HK-2 (cell line): ENCODE measurements around the gene GNS.
"Not testable (repeated sequence)": the region's sequence is repeated elsewhere in the genome, so short reads cannot be mapped to it uniquely, and the experiment has no call there.

Source experiments
- DNase-seq: peaks from one replicate; pipeline ENCODE4 v3.0.0-alpha.2; 2018; ENCODE audit not compliant: unreplicated experiment

The GNS gene

DNA sequence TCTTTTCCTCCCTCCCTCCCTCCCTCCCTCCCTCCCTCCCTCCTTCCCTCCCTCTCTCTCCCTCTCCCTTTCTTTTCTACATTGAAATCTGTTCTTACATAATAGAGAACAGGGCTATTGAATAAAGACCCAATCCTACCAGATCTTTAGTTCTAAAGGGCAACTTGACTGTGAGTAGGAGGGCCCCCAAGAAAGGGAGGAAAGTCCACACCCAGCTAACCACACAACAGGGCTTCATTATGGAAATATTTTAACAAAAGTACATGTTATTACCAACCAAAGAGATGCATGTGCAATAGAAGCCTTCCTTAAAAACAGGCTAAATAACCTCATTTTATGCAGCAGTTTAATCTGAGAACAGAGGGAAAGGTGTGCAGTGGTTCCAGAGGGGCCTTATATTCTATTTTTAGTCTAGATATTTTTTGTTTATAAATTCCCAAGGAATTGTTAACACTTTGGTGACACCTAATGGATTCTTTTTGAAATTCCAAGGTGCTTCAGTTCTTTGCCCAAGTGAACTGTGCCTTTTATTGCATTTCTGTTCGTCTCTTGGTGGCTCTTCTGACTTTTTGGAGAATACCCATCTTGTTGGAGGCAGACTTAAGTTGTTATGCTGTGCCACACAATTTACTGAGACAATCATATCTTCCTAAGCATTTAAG lies 63.0 kb downstream of the GNS start:
- DNase-seq, result no peak

DNA sequence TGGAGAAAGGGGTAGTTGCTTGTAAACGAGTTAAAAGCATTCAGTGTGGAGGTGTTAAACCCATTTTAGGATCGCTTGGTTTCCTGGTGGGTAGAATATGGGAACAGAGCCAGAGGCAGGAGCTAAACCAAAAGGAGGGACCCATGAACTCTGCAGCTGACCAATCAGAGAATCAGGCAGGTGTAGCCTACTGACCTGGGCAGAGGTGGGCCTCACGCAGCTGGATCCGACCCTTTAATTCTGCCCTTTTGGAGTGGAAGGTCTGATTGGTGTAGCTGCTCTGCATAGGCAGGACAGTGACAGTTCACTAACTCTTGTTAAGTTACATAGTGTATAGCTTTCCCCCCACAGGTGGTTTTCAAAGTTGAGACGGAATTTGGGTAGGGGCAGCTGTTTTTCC lies 63.7 kb downstream of the GNS start:
- no peak for DNase-seq

DNA sequence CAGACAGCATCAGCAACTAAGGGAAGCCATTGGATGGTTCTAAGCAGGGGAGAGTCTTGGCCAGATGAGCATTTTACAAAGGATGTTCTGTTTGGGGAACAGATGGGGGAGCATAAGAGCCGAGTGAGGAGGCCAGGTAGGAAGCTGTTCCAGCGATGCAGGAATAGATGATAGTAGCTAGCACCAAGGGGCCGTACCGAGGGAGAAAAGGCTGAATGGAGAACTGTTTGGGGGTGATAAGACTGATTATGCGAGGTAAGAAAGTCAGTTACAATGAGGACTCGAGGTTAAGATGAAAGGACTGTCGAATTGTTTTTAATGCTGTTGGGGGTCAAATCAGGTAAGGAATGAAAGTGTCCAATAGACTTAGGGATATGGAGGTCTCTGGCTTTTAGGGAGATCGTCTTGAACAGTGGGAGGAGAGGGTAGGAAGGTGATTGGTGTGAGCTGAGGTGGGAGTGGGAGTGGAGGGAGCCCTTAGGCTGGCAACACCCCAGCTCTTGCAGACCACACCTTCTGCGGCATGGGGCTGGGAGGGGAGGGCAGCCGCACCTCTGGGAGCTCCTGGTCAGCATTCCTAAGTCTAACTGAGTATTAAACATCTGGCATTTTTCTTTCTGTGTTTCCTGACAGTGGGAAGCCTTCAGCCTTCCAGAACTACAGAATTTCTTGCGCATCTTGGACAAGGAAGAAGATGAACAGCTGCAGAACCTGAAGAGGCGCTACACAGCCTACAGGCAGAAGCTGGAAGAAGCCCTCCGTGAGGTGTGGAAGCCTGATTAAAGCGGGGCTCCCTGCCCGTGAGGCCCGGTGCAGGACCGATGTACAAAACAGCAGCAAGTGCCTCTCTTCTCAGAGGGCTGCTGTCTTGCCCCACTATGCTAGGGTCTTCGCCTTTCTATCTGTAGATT lies 64.8 kb downstream of the GNS start:
- no peak for DNase-seq

DNA sequence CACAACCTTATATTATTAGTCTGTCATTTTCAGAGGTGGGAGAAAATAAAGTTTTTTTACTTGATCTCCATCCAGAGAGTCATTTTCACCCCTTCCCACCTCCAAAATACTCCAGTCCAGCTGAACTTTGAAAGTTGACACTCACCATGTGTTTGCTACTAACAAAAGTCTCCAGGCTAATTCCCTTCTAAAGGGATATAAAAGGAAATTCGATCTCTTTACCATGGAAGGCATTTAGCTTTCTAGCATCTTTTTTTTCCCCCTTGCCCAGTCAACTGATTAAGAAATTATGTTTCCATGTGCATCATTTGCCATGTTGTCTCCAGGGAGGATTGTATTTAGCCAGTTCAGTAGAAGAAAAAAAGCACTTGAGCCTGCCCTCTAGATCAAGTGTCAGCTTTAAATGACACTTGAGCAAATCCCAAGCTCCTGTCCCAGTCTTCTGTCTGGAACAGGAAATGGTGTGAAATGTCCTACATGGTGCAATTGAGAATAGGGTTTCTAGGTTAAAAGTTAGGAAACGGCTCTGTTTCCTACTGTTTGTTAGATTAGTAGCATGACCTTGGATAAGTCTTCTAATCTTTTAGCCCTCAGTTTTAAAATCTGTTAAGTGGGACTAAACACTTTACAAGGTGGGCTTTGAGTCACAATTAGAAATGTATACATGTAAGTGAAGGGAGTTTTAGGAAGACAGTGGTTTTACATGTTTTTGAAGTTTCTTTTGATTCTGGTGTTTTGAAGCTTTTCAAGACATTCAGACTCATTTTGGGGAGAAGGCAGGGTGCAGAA lies 67.2 kb downstream of the GNS start:
- no peak for DNase-seq

DNA sequence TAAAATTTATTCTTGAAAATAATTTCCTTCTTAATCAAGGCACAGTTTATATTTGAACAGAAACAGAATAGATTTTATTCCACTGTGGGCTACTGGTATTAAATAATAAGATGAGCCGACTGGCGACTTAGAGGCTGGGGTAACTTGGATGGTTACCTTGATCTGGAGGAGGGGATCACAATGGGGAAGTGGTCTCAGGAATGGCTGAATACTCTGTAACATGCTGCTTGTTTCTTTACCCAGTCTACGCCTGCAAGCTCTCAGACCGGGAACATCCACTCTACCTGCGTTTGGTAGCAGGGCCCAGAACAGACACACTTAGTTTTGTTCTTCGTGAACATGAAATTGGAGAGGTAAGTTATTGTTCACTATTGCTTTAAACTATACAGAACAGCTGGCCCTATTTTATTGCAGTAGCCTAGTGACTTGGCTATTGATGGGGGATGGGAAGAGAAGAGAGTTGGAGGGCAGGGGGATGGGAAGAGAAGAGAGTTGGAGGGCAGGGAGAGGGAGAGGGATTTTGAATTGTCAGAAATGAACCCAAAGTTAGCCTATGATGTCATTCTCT lies 67.9 kb downstream of the GNS start:
- DNase-seq, result no peak

DNA sequence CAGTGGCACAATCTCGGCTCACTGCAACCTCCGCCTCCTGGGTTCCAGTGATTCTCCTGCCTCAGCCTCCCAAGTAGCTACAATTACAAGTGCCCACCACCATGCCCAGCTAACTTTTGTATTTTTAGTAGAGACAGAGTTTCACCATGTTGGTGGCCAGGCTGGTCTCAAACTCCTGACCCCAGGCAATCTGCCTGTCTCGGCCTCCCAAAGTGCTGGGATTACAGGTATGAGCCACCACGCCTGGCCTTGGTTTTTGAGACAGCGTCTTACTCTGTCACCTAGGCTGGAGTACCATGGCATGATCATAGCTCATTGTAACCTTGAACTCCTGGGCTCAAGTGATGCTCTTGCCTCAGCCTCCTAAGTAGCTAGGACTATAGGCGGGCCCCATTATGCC lies 69.0 kb downstream of the GNS start:
- DNase-seq, result not testable (repeated sequence)

DNA sequence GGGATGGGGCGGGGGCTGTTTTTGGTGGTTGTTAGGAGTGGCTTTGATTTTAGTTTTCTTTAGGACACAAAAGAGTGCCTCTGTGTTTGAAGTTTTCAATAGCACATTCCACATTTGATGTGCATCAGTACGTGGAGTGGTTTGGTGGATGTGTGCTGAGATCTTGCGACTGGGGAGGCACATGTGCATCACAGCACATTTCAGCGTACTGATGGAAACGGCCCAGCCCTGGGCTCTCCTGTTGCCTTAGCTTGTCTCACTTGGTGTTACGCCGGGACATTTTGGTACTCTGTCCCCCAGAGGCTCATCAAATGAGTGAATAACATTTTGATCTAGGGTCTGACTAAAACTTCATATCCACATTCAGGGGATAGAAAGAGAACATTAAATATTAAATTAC lies 70.5 kb downstream of the GNS start:
- DNase-seq, result no peak

DNA sequence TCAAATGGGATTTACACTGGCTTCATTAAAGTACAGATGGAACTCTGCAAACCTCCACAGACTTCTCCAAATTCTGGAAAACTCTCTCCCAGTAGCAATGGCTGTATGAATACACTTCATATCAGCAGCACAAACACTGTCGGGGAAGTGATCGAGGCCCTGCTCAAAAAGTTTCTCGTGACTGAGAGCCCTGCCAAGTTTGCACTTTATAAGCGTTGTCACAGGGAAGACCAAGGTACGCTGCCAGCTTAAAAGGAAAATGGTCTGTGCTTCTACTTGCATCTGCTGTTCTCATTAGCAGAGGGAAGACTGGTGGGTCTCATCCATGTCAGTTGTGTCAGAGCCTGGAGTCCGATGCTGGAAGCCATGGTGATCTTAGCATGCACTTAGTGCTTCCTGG lies 71.0 kb downstream of the GNS start:
- DNase-seq, result no peak

DNA sequence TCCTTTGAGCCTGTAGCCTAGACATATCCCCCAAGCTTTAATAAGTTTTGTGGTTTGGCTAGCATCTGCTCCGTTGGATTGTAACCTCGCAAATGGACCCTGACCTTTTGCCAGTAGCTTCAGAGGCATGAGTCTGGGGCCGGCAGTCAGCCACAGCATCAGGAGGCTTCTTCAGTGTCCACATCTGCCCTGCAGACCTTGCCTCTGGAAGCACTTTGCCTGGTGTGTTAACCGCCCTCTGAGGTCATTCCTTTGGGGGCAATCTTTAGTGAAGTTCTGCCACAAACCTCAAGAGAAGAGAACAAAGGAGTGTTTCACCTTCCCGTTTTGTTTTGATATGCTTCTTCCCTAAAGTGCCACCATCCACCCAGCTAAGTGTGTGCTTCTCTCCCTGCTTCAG lies 71.4 kb downstream of the GNS start:
- DNase-seq, result no peak

DNA sequence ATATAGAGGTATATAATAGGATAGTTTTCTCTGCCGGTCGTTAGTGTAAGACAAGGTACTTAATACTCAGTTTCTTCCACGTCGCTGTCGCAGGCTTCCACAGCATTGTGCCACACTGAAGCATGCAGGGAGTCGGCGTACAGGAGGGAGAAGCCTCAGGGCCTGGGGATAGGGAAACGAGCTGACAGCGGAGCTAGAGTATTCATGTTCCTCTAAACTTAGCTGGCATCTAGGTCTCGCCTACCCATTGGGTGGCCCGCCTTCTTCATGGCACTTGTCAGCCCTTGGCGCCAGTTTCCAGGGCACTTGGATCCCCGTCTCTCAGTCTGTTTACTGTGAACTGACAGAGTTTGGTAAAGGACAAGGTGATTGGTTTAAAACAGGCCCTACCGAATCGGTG lies 73.6 kb downstream of the GNS start:
- no peak for DNase-seq

DNA sequence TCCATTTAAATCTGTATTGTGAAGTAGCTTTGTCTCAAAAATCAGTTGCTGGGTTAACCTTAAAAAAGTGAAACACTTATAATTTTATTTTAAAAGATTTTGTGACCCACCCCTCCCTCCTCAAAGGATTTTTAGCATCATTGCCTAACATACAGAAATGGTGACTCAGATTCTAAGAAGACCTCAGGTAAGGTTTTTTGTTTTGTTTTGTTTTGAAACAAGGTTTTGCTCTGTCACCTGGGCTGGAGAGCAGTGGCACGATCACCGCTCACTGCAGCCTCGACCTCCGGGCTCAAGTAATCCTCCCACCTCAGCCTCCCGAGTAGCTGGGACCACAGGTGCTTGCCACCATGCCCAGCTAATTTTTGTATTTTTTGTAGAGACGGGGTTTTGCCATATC lies 74.2 kb downstream of the GNS start:
- no peak for DNase-seq

DNA sequence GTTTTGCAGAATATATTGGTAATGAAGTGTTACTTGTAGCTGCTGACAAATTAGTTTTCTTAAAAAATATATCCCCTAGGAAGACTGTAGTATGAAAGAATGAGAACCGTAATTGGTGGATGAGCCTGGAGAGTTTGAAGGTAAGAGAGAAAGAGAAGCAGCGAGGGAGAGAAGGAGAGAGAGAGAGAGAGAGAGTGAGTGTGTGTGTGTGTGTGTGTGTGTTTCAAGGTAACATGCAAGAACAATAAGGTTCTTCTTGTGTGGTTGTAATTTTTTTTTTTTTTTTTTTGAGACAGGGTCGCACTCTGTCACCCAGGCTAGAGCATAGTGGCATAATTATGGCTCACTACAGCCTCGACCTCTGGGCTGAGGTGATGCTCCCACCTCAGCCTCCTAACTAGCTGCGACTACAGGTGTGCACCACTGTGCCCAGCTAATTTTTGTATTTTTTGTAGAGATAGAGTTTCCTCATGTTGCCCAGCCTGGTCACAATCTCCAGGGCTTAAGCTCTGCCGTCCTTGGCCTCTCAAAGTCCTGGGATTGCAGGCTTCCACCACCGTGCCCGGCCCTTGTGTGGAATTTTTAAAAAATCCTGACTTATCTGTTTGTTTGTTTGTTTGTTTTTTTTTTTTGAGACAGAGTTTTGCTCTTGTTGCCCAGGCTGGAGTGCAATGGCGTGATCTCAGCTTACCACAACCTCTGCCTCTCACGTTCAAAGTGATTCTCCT lies 75.2 kb downstream of the GNS start:
- no peak for DNase-seq

DNA sequence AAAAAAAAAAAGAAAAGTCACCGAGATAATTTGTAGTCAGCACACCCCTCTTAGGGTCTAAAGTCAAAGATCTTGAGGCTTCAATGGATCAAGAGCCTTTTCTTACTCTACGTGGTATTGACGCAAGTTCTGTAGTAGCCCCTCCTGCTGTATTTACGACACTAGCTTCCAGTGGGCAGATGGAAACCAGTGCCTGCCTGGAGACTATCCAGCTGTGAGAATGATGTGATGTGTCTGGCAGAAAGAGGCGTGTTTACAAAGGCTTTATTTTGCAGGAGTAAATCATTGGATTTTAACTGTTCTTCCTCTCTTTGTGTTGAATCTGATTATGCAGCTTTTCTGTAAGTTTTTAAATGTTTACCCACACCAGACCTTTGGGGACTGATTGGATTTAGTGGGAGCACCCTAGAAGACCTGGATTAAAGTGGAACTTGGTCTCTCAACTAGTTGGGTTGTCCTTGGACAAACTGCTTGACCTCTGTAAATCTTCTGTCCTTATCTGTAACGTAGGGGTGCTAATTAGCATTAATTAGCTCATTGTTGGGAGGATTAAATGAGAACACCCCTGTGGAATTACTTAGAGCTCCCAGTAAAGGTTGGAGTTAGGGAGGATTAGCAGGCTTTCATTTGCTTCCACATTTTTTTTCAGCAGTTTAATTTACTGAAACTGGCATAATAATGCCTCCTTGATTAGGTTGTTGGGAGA lies 76.5 kb downstream of the GNS start:
- no peak for DNase-seq

DNA sequence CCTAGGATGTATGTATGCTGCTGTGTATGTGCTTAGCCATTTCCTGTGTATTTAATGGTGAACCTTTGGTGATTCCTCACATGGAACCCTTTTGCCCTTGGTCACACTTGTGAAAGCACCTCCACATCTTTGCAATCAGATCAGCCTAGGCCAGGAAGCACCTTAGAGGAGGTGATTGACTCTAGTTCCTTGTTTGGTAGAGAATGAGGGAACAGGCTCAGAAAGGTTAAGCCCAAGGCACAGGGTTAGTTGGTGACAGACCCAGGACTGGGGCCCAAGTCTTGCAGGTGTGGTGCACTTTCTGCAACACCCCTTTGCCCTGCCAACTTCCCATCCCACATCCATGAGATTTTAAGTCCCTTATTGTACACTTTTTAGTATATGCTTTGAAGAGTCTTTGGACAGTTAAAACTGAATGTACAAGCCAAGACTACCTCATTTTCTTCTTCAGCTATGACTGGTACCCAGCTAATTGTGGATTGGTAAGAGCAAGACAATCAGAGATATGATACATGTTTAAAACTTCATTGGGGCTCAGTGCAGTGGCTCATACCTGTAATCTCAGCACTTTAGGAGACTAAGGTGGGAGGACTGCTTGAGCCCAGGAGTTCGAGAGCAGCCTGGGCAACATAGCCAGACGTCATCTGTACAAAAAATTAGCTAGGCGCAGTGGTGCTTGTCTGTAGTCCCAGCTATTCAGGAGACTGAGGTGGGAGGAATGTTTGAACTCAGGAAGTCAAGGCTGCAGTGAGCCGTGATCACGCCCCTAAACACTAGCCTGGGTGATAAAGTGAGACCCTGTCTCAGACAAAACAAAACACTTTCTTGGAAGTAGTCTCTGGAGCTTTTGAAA lies 77.8 kb downstream of the GNS start:
- no peak for DNase-seq

DNA sequence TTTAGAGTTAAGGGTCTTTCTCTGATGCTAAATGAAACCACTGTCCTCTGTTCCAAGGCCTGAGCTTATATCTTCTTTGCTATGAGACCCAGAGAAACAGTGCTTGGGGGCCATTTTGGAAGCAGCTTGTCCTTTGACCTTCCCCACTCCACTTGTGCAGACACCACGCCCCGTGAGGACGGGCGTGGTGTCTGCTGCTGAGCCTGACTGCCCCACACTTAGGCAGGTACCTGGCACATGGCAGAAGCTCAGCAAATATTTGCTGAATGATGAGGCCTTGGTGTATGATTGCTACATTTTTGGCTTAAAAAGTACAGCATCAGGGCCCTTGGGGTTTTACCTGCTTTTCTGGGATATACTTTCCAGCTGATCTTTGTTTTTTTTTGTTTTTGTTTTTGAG lies 79.0 kb downstream of the GNS start:
- DNase-seq, result no peak

DNA sequence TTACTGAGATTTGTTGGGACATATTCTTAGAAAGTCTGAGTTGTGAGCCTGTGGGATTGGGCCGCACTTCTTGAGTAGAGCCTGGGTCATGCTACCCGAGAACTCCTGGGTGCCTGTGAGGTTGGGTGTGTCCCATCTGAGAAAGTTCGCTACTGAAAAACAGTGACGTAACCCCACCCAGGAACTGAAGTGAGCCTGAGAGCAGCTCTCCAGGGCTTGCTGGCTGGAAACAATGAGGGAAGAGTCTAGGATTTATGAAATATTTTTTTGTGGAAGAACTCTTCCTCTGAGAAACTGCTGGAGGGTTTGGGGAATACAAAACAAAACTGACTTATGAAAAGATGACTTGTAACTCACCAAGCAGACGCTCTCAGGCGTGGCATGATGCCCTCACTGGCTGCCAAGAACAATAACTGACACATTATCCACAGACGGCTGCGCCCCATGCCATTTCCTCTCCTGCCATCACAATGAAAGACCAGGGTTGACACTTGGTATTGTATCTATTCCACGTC lies 79.7 kb downstream of the GNS start:
- no peak for DNase-seq

DNA sequence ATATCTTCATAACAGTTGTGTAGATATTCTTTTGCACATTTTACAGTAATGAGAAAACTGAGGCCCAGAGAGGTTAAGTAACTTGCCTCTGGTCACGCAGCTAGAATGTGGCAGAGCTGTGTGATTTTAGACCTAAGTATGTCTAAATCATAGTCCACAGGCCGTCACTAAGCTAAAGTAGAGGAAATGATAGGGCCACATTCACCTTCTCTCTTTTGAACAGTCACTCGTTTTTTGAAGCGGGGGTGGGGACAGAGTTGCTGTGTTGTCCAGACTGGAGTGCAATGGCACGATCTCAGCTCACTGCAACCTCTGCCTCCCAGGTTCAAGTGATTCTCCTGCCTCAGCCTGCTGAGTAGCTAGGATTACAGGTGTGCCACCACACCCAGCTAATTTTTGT lies 80.4 kb downstream of the GNS start:
- no peak for DNase-seq

DNA sequence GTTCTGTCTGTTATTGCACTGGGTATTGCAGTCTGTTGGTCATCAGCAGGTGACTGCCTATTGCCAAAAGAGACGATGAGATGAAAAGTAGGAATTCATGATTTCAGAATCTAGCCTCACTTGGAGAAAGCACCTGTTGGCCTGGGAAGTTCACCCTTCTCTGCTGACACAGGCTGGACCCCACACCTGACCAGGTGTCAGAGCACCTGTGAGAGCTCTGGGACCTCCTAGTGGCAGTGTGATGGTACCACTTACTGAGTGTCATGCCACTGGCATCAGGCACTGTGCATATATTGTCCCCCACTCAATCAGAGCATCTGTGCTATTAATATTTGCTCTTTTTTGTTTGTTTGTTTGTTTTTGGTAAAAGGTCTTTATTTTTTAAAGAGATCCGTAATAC lies 81.0 kb downstream of the GNS start:
- DNase-seq, result no peak

DNA sequence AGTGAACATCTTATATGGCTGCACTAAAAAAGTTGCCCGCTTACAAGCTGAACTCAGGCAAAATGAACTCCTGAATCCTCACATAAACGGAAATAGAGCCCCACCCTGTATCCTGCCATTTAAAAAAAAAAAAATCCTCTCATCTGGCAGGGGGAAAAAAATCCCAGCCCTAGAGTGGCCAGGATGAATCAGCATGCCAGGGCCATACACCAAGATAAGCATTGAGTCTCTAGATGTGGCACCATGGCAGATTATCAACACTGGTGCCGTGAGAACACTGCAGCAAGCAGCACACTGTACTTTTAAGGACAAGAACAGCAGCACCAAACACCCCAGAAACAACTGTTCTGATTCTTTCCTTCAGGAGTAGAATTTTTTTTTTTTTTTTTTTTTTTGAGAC lies 83.4 kb downstream of the GNS start:
- DNase-seq, result no peak
